H1 (cell line): ENCODE measurements around the gene AKR1C3. TPM values are rescaled to one million over a fixed set of nuclear protein-coding genes. Genes with fewer than 3 reads are reported as not detected.

Experiments
- CTCF ChIA-PET: fragments of 300-600 bp; sonication (Branson Sonifier 250); formaldehyde crosslinking; loops from one replicate; lab custom pipeline; 2021; ENCODE audit not compliant: partially characterized antibody; lab: Charles Lee
- POLR2A ChIA-PET: fragments of 300-600 bp; sonication (Branson Sonifier 250); formaldehyde crosslinking; loops from one replicate; lab custom pipeline; 2021; ENCODE audit warnings: inconsistent platforms; ENCODE audit not compliant: partially characterized antibody; lab: Charles Lee
- DNase-seq, 2 experiments: peaks; one replicate each; pipeline versions ENCODE4 v3.0.0 to v3.0.0-alpha.2; 2010 to 2022; ENCODE audit warnings: low spot score in 2 of 2, low read depth in 1 of 2, mixed read lengths in 1 of 2
- FAIRE-seq: peaks from 2 replicates; lab custom pipeline; 2011; peaks lifted over from hg19 to GRCh38; lab: Jason Lieb, UNC
- H2AFZ ChIP-seq: 2 replicates; pipeline ENCODE4 v1.8.1; 2012; ENCODE audit warnings: low read length, inconsistent platforms
- H2AK5ac ChIP-seq: 2 replicates; pipeline ENCODE4 v1.6.1; 2013; ENCODE audit warnings: low read depth, low read length
- H2BK120ac ChIP-seq: replicated peaks from 2 replicates; pipeline ENCODE3; 2013; ENCODE audit warnings: low read depth, low read length, inconsistent platforms
- H2BK12ac ChIP-seq: 2 replicates; pipeline ENCODE4 v1.6.1; 2013; ENCODE audit warnings: low read depth, low read length
- H2BK15ac ChIP-seq: 2 replicates; pipeline ENCODE4 v1.6.1; 2013; ENCODE audit warnings: low read length
- H2BK20ac ChIP-seq: 2 replicates; pipeline ENCODE4 v1.6.1; 2013; ENCODE audit warnings: low read length
- H2BK5ac ChIP-seq: 2 replicates; pipeline ENCODE4 v1.6.1; 2013; ENCODE audit warnings: low read depth, low read length
- H3K14ac ChIP-seq: 2 replicates; pipeline ENCODE4 v1.6.1; 2013; ENCODE audit warnings: inconsistent platforms; ENCODE audit not compliant: insufficient read length
- H3K18ac ChIP-seq: 2 replicates; pipeline ENCODE4 v1.6.1; 2013; ENCODE audit warnings: low read length; ENCODE audit errors: extremely low read depth
- H3K23ac ChIP-seq: 2 replicates; pipeline ENCODE4 v1.6.1; 2013; ENCODE audit warnings: inconsistent platforms; ENCODE audit not compliant: insufficient read length
- H3K23me2 ChIP-seq: 2 replicates; pipeline ENCODE4 v1.6.1; 2013; ENCODE audit warnings: low read depth, low read length
- H3K27ac ChIP-seq: 2 replicates; pipeline ENCODE4 v1.6.1; 2011; ENCODE audit warnings: low read depth, low read length, inconsistent platforms
- H3K27me3 ChIP-seq, 4 experiments: replicated peaks in 1 of 4; 1 replicate in 1 of 4; 2 replicates in 3 of 4; pipeline versions ENCODE4 v1.6.1 to v1.8.1; 2011 to 2013; ENCODE audit warnings: low read length in 3 of 4, mild to moderate bottlenecking in 3 of 4, inconsistent platforms in 2 of 4, mixed read lengths in 2 of 4, moderate library complexity in 1 of 4; ENCODE audit not compliant: control insufficient read depth in 3 of 4, insufficient read depth in 3 of 4; ENCODE audit errors: extremely low read depth in 1 of 4
- H3K36me3 ChIP-seq, 4 experiments: 2 replicates each; pipeline versions ENCODE4 v1.6.1 to v1.8.1; 2011 to 2013; ENCODE audit warnings: mild to moderate bottlenecking in 4 of 4, low read length in 3 of 4, moderate library complexity in 2 of 4, control low read depth in 1 of 4, inconsistent platforms in 1 of 4; ENCODE audit not compliant: insufficient read depth in 4 of 4, control insufficient read depth in 2 of 4
- H3K4ac ChIP-seq: replicated peaks from 2 replicates; pipeline ENCODE3; 2013; ENCODE audit warnings: low read length, low read depth, mixed read lengths, inconsistent platforms; ENCODE audit not compliant: insufficient read length
- H3K4me1 ChIP-seq, 4 experiments: replicated peaks in 1 of 4; 1 replicate in 1 of 4; 2 replicates in 3 of 4; pipeline versions ENCODE4 v1.6.1 to v1.8.1; 2011 to 2013; ENCODE audit warnings: low read length in 3 of 4, inconsistent platforms in 2 of 4, mixed read lengths in 1 of 4; ENCODE audit not compliant: insufficient read depth in 4 of 4, control insufficient read depth in 3 of 4
- H3K4me2 ChIP-seq, 2 experiments: 2 replicates each; pipeline versions ENCODE4 v1.6.1 to v1.8.1; 2011 to 2013; ENCODE audit warnings: low read depth in 2 of 2, low read length in 2 of 2, control low read depth in 1 of 2, inconsistent platforms in 1 of 2, mild to moderate bottlenecking in 1 of 2; ENCODE audit not compliant: insufficient read depth in 1 of 2
- H3K4me3 ChIP-seq, 4 experiments: fragments of 200-600, 300-600 bp in 1 of 4; sonication (generic), shearing (Covaris generic), sonication (Bioruptor Twin) in 1 of 4; 2 replicates each; pipeline versions ENCODE4 v1.5.1 to v1.8.1; 2011 to 2016; ENCODE audit warnings: low read length in 4 of 4, low read depth in 3 of 4, control low read depth in 2 of 4, inconsistent platforms in 2 of 4, mild to moderate bottlenecking in 2 of 4, mixed read lengths in 1 of 4, moderate library complexity in 1 of 4; ENCODE audit not compliant: insufficient read depth in 2 of 4; ENCODE audit errors: extremely low read depth in 1 of 4
- H3K56ac ChIP-seq: replicated peaks from 2 replicates; pipeline ENCODE3; 2013; ENCODE audit warnings: low read depth, mild to moderate bottlenecking, mixed read lengths, low read length, inconsistent platforms; ENCODE audit not compliant: insufficient read length
- H3K79me1 ChIP-seq: 2 replicates; pipeline ENCODE4 v1.6.1; 2013; ENCODE audit warnings: low read depth, low read length, control low read depth
- H3K79me2 ChIP-seq, 2 experiments: 2 replicates each; pipeline versions ENCODE4 v1.6.1 to v1.8.1; 2012 to 2013; ENCODE audit warnings: low read length in 2 of 2, mild to moderate bottlenecking in 2 of 2, inconsistent platforms in 1 of 2; ENCODE audit not compliant: insufficient read depth in 2 of 2, control insufficient read depth in 1 of 2
- H3K9ac ChIP-seq, 4 experiments: replicated peaks in 1 of 4; 1 replicate in 1 of 4; 2 replicates in 3 of 4; pipeline versions ENCODE4 v1.6.1 to v1.8.1; 2011 to 2013; ENCODE audit warnings: low read depth in 3 of 4, low read length in 3 of 4, control low read depth in 2 of 4, mild to moderate bottlenecking in 2 of 4, moderate library complexity in 2 of 4, inconsistent platforms in 1 of 4; ENCODE audit errors: extremely low read depth in 1 of 4
- H3K9me3 ChIP-seq, 2 experiments: 2 replicates each; pipeline versions ENCODE4 v1.6.1 to v1.8.1; 2012 to 2013; ENCODE audit warnings: mild to moderate bottlenecking in 2 of 2, moderate library complexity in 2 of 2, control low read depth in 1 of 2, inconsistent platforms in 1 of 2, low read depth in 1 of 2, low read length in 1 of 2, mixed read lengths in 1 of 2; ENCODE audit not compliant: insufficient read depth in 2 of 2
- H4K20me1 ChIP-seq, 2 experiments: replicated peaks in 1 of 2; 2 replicates each; pipeline versions ENCODE3 to v1.8.1; 2011 to 2013; ENCODE audit warnings: inconsistent platforms in 2 of 2, low read length in 2 of 2, mild to moderate bottlenecking in 1 of 2; ENCODE audit not compliant: insufficient read depth in 2 of 2, control insufficient read depth in 1 of 2
- H4K5ac ChIP-seq: 2 replicates; pipeline ENCODE4 v1.6.1; 2013; ENCODE audit warnings: low read length, low read depth, mixed read lengths, inconsistent platforms; ENCODE audit not compliant: insufficient read length
- H4K8ac ChIP-seq: 2 replicates; pipeline ENCODE4 v1.8.0; 2013; ENCODE audit warnings: mild to moderate bottlenecking, moderate library complexity, low read length, inconsistent platforms; ENCODE audit not compliant: insufficient read depth; ENCODE audit errors: extremely low read depth
- H4K91ac ChIP-seq: replicated peaks from 2 replicates; pipeline ENCODE3; 2013; ENCODE audit warnings: low read length, mixed read lengths, inconsistent platforms; ENCODE audit not compliant: insufficient read length
- CHD1 ChIP-seq: IDR thresholded peaks from 2 replicates; pipeline ENCODE4 v1.6.1; 2012; ENCODE audit warnings: low read depth, low read length, improper control_type of control experiment
- CTCF ChIP-seq, 3 experiments: IDR thresholded peaks; 1 replicate in 2 of 3; 2 replicates in 1 of 3; pipeline versions ENCODE4 v1.5.1 to v1.6.1; 2011; ENCODE audit warnings: low read length in 3 of 3, mild to moderate bottlenecking in 3 of 3, inconsistent platforms in 2 of 3, low read depth in 1 of 3, moderate library complexity in 1 of 3; ENCODE audit not compliant: insufficient read depth in 1 of 3; ENCODE audit errors: control extremely low read depth in 1 of 3
- GABPA ChIP-seq: IDR thresholded peaks from 2 replicates; pipeline ENCODE4 v1.6.1; 2011; ENCODE audit warnings: mild to moderate bottlenecking, low read length, moderate library complexity, borderline replicate concordance; ENCODE audit not compliant: insufficient read depth
- RFX5 ChIP-seq: IDR thresholded peaks from 2 replicates; pipeline ENCODE4 v1.6.1; 2011; ENCODE audit warnings: low read depth, low read length, improper control_type of control experiment, borderline replicate concordance
- WGBS, 2 experiments: shearing (Covaris generic) in 1 of 2; methylation state at CpG; one replicate each; pipeline versions ENCODE4 v1.1.6 to v1.1.7; 2013 to 2015; ENCODE audit warnings: low lambda C conversion rate in 2 of 2, mixed read lengths in 2 of 2, inconsistent platforms in 1 of 2, low coverage in 1 of 2, missing lambda C conversion rate in 1 of 2; ENCODE audit not compliant: insufficient replicate concordance in 2 of 2, insufficient coverage in 1 of 2, insufficient read length in 1 of 2; ENCODE audit errors: extremely low coverage in 1 of 2, missing lambda C conversion rate in 1 of 2; 5-methylcytosine and 5-hydroxymethylcytosine counted together
- polyA plus RNA-seq, 7 experiments: library from polyadenylated mRNA; depleted of rRNA in 3 of 7; stranded (reverse) in 5 of 7; unstranded in 2 of 7; fragments of >200 nt in 5 of 7; fragments of 200-250 nt in 2 of 7; gene quantifications; 1 replicate in 5 of 7; 2 replicates in 1 of 7; 4 replicates in 1 of 7; pipeline versions ENCODE4 v1.2.1 to v1.2.3, GENCODE V29; 2011 to 2013; ENCODE audit warnings: missing spikeins in 2 of 7, mixed read lengths in 2 of 7
- total RNA-seq: library from RNA; stranded (reverse); fragmentation: NEBNext Ultra II Directional; extraction: Animal tissue kit (Norgen Biotek cat#: 25700); gene quantifications from 2 replicates; pipeline ENCODE4 v1.2.1, GENCODE V29; 2021

Gene AKR1C3
- total and polyA plus RNA-seq, 2 of the 8 experiments (the other 6 are each of a cell fraction or from before 2014, with no cell fraction given), result 4.6 to 6.9 TPM

GRCh38 chr10:5095687-5096086, 1.5 kb downstream of the AKR1C3 start:
- TF ChIP-seq CHD1, result no peak
- no peak for TF ChIP-seq RFX5
- no peak for TF ChIP-seq GABPA
- TF ChIP-seq CTCF (IDR thresholded peaks at IDR 0.05; ENCODE audit: control extremely low read depth in 1 of 3, insufficient read depth in 1 of 3, low read depth in 1 of 3, low read length in 3 of 3), result no peak
- Histone ChIP-seq H3K79me1 (no peaks in the 10 kb centered on the region), H3K79me2 (no peaks in the 10 kb centered on the region), H3K27me3 (no peaks in the 10 kb centered on the region), H2BK120ac (no peak overlapping the region), H2BK15ac (no peak overlapping the region), H3K14ac (no peak overlapping the region), H3K23me2 (no peaks in the 10 kb centered on the region), H3K36me3 (no peaks in the 10 kb centered on the region), H2BK5ac (no peak overlapping the region), H3K4me2 (no peak overlapping the region), H4K8ac (no peak overlapping the region), H3K9ac (no peak overlapping the region), H3K56ac (no peak overlapping the region), H2AFZ (no peak overlapping the region), H3K4me1 (peaks cover 0 to 6% (median 1%) of the 10 kb centered on the region in 4 experiments; a peak in 3 of 7 replicates), H4K20me1 (no peaks in the 10 kb centered on the region), H3K4me3 (no peak overlapping the region), H3K27ac (no peak overlapping the region), H2BK20ac (no peak overlapping the region), H3K9me3 (no peaks in the 10 kb centered on the region), H4K5ac (no peak overlapping the region), H3K18ac (no peak overlapping the region), H4K91ac (no peak overlapping the region), H2BK12ac (no peak overlapping the region), H2AK5ac (no peak overlapping the region), H3K4ac (no peak overlapping the region), H3K23ac (no peak overlapping the region)
- WGBS, 2 experiments, result 88% methylated on average over 4 of the region's 4 CpGs; no CpG with 5 or more reads in 1 of the 2 experiments
- CTCF ChIA-PET, result interaction anchor here (0.9 to 6.2 kb wide), 6 partner anchors 78 to 281 kb away, joined by 3 to 52 read pairs (median 3); no protein-coding TSS in a partner anchor
- DNase-seq (no peak), FAIRE-seq (no peak)
- POLR2A ChIA-PET, result no interaction called here
